Peyer's patch (tissue), 4 donors: ENCODE measurements around the gene TMTC2.

Experiments
- POLR2A ChIP-seq, 2 donors: fragments of 450-650 bp; IDR thresholded peaks; one replicate each; pipeline ENCODE4 v1.5.1; 2017; ENCODE audit warnings: antibody characterized with exemption in 2 of 2, mild to moderate bottlenecking in 2 of 2, moderate library complexity in 2 of 2
- TF ChIP-seq, protein P1 (sequence below), 6 experiments: fragments of 450-650 bp in 4 of 6; fragments of 200-600 bp in 2 of 6; sonication (generic) in 1 of 6; IDR thresholded peaks; one replicate each; pipeline ENCODE4 v1.5.1; 2017 to 2019; ENCODE audit warnings: antibody characterized with exemption in 6 of 6, mild to moderate bottlenecking in 3 of 6, moderate library complexity in 1 of 6

DNA sequence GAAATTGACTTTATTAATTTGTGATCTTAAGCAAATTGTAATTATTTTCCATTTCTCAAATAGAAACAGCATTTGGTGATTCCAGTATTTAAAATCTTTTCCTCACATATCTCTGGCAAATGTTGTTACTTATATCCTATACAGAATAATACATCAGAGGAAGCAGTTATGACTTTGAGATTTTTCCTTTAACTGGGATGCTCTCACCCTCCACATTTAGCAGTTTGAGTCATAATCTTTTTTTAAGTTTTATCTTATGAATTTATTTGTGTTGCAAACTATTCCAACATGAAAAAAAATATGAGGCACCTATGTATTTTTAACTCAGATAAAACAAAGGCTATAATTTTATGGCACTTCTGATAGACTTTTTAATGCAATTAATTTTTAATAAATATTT, 311.8 kb downstream of the TMTC2 start:
- TF ChIP-seq, protein P1, sequence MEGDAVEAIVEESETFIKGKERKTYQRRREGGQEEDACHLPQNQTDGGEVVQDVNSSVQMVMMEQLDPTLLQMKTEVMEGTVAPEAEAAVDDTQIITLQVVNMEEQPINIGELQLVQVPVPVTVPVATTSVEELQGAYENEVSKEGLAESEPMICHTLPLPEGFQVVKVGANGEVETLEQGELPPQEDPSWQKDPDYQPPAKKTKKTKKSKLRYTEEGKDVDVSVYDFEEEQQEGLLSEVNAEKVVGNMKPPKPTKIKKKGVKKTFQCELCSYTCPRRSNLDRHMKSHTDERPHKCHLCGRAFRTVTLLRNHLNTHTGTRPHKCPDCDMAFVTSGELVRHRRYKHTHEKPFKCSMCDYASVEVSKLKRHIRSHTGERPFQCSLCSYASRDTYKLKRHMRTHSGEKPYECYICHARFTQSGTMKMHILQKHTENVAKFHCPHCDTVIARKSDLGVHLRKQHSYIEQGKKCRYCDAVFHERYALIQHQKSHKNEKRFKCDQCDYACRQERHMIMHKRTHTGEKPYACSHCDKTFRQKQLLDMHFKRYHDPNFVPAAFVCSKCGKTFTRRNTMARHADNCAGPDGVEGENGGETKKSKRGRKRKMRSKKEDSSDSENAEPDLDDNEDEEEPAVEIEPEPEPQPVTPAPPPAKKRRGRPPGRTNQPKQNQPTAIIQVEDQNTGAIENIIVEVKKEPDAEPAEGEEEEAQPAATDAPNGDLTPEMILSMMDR (IDR thresholded peaks at IDR 0.05): no peak
- TF ChIP-seq POLR2A (IDR thresholded peaks at IDR 0.05): no peak
